SK-N-SH treated with all-trans-retinoic acid at 6 μM for 48 hours (cell line): Measurements from ENCODE around the gene TOM1.

Experiments
- CSDC2 ChIP-seq: fragments of 250-450 bp; sonication (Bioruptor Pico); IDR thresholded peaks from 2 replicates; pipeline ENCODE4 v1.5.0; 2020; ENCODE audit warnings: mild to moderate bottlenecking, moderate library complexity
- ESRRG ChIP-seq: fragments of 250-450 bp; sonication (Bioruptor Pico); IDR thresholded peaks from 2 replicates; pipeline ENCODE4 v1.6.1; 2021; ENCODE audit warnings: mild to moderate bottlenecking
- GLIS3 ChIP-seq: fragments of 250-450 bp; sonication (Bioruptor Pico); IDR thresholded peaks from 2 replicates; pipeline ENCODE4 v1.5.0; 2020; ENCODE audit warnings: mild to moderate bottlenecking, moderate library complexity
- ISL1 ChIP-seq: fragments of 250-450 bp; sonication (Bioruptor Pico); IDR thresholded peaks from 2 replicates; pipeline ENCODE4 v2.1.2; 2022; ENCODE audit warnings: mild to moderate bottlenecking, moderate library complexity
- RARB ChIP-seq: fragments of 250-450 bp; sonication (Bioruptor Pico); IDR thresholded peaks from 2 replicates; pipeline ENCODE4 v1.8.0; 2021; ENCODE audit warnings: mild to moderate bottlenecking, moderate library complexity
- SNAI2 ChIP-seq: fragments of 250-450 bp; sonication (Bioruptor Pico); IDR thresholded peaks from 2 replicates; pipeline ENCODE4 v1.5.0; 2020; ENCODE audit warnings: mild to moderate bottlenecking, moderate library complexity
- TCF4 ChIP-seq: fragments of 250-450 bp; sonication (Bioruptor Pico); IDR thresholded peaks from 2 replicates; pipeline ENCODE4 v1.8.0; 2021; ENCODE audit warnings: mild to moderate bottlenecking, moderate library complexity, borderline replicate concordance
- ZFP3 ChIP-seq: fragments of 250-450 bp; sonication (Bioruptor Pico); IDR thresholded peaks from 2 replicates; pipeline ENCODE4 v1.5.0; 2020; ENCODE audit warnings: mild to moderate bottlenecking, moderate library complexity
- ZFP30 ChIP-seq: fragments of 450-650 bp; formaldehyde crosslinking; IDR thresholded peaks from 2 replicates; pipeline ENCODE4 v1.5.0; 2022; ENCODE audit warnings: mild to moderate bottlenecking, moderate library complexity
- ZNF8 ChIP-seq: fragments of 450-650 bp; formaldehyde crosslinking; IDR thresholded peaks from 2 replicates; pipeline ENCODE4 v1.5.0; 2020; ENCODE audit warnings: mild to moderate bottlenecking, moderate library complexity
- TF ChIP-seq, protein P1 (sequence below): fragments of 250-450 bp; sonication (Bioruptor Pico); IDR thresholded peaks from 2 replicates; pipeline ENCODE4 v1.8.0; 2020; ENCODE audit warnings: mild to moderate bottlenecking, moderate library complexity, borderline replicate concordance
- TF ChIP-seq, protein P2 (sequence below): fragments of 250-450 bp; sonication (Bioruptor Pico); IDR thresholded peaks from 2 replicates; pipeline ENCODE4 v1.5.0; 2020; ENCODE audit warnings: mild to moderate bottlenecking, moderate library complexity

DNA sequence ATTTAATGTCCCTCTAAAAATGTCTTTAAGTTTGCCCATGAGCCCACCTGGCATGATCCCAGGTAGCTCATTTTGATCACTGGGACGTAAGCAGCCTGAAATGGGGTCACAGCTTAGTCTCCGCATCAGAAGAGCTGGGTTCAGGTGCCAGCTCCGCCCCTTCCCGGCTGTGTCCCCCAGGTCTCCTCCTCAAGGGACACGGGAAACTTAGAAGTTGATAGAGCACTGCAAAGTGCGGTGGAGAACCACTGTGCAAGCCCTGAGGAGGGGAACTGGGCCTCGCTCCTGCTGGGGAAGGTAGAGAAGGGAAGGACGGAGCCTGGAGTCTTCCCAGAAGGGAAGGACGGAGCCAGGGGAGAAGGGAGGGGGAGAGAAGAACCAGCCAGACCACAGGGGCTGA is 7.7 kb downstream of the TOM1 start:
- TF ChIP-seq RARB (CRISPR knock-in tag): no peak
- TF ChIP-seq ZFP30: no peak
- TF ChIP-seq, protein P1, sequence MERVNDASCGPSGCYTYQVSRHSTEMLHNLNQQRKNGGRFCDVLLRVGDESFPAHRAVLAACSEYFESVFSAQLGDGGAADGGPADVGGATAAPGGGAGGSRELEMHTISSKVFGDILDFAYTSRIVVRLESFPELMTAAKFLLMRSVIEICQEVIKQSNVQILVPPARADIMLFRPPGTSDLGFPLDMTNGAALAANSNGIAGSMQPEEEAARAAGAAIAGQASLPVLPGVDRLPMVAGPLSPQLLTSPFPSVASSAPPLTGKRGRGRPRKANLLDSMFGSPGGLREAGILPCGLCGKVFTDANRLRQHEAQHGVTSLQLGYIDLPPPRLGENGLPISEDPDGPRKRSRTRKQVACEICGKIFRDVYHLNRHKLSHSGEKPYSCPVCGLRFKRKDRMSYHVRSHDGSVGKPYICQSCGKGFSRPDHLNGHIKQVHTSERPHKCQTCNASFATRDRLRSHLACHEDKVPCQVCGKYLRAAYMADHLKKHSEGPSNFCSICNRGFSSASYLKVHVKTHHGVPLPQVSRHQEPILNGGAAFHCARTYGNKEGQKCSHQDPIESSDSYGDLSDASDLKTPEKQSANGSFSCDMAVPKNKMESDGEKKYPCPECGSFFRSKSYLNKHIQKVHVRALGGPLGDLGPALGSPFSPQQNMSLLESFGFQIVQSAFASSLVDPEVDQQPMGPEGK (CRISPR knock-in tag): no peak
- TF ChIP-seq TCF4 (CRISPR knock-in tag): no peak
- no peak for TF ChIP-seq ZNF8 (CRISPR knock-in tag)
- TF ChIP-seq GLIS3 (CRISPR knock-in tag): no peak
- no peak for TF ChIP-seq CSDC2 (CRISPR knock-in tag)
- TF ChIP-seq ISL1: no peak
- no peak for TF ChIP-seq ZFP3 (CRISPR knock-in tag)
- TF ChIP-seq ESRRG (CRISPR knock-in tag): no peak
- TF ChIP-seq SNAI2 (CRISPR knock-in tag): no peak
- TF ChIP-seq, protein P2, sequence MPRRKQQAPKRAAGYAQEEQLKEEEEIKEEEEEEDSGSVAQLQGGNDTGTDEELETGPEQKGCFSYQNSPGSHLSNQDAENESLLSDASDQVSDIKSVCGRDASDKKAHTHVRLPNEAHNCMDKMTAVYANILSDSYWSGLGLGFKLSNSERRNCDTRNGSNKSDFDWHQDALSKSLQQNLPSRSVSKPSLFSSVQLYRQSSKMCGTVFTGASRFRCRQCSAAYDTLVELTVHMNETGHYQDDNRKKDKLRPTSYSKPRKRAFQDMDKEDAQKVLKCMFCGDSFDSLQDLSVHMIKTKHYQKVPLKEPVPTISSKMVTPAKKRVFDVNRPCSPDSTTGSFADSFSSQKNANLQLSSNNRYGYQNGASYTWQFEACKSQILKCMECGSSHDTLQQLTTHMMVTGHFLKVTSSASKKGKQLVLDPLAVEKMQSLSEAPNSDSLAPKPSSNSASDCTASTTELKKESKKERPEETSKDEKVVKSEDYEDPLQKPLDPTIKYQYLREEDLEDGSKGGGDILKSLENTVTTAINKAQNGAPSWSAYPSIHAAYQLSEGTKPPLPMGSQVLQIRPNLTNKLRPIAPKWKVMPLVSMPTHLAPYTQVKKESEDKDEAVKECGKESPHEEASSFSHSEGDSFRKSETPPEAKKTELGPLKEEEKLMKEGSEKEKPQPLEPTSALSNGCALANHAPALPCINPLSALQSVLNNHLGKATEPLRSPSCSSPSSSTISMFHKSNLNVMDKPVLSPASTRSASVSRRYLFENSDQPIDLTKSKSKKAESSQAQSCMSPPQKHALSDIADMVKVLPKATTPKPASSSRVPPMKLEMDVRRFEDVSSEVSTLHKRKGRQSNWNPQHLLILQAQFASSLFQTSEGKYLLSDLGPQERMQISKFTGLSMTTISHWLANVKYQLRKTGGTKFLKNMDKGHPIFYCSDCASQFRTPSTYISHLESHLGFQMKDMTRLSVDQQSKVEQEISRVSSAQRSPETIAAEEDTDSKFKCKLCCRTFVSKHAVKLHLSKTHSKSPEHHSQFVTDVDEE: no peak
